Stimulated activated CD4-positive, alpha-beta T cell treated with anti-CD3 and anti-CD28 coated beads, Interleukin-1b, Interleukin-23, amount 100 ng/mL, for 24 hours (primary cell): Measurements from ENCODE around the gene PF4V1.

Source experiments
- DNase-seq, 4 experiments: peaks; one replicate each; pipeline ENCODE4 v3.0.0-alpha.2; 2020; ENCODE audit warnings: low read depth in 4 of 4, low spot score in 1 of 4

Gene PF4V1

DNA sequence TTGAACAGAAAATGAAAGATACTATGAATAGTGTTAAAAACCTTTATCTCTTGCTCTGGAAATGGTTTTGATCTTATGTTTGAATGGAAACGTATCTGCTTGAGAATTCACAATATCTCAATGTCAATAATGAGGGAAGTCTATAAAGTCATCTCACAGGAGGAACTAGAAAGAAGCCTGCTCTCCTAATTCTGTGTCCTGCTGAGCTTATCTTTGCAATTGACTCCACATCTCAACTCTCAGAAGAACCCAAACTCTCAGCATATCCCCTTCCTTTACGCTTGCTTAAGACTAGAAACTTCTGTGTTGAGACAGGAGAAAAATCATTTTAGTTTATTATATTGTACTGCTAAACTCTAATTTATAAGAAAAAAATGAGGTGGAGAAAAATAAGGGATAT, 8.3 kb upstream of the PF4V1 start:
- no peak for DNase-seq

DNA sequence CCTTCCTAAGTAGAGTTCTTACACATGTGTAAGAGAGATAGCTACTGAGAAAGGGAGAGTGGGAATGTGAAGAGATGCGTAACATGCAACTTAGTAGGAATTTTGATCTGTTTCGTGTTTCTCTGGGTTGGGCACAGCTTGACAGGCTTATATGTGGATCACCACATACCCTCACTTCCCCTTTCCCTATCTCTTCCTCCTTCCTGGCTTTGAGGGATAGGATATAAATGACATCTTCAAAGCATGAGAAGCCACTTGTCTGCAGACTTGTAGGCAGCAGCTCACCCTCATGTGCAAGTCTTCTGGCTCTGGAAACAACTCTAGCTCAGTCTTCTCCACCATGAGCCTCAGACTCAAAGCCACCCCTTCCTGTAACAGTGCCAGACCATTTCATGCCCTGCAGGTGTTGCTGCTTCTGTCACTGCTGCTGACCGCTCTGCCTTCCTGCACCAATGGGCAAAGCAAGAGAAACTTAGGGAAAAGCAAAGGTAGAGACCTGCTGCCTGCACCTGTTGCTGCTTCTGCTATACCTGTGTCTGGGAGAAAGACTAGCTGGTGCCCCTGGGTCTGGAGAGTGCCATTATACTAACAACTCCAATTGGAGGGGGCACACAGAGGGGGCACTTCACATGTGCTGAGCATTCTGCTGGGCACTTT, 5.4 kb upstream of the PF4V1 start:
- no peak for DNase-seq

GRCh38 chr4:73848183-73848777, 4.8 kb upstream of the PF4V1 start:
- no peak for DNase-seq

DNA sequence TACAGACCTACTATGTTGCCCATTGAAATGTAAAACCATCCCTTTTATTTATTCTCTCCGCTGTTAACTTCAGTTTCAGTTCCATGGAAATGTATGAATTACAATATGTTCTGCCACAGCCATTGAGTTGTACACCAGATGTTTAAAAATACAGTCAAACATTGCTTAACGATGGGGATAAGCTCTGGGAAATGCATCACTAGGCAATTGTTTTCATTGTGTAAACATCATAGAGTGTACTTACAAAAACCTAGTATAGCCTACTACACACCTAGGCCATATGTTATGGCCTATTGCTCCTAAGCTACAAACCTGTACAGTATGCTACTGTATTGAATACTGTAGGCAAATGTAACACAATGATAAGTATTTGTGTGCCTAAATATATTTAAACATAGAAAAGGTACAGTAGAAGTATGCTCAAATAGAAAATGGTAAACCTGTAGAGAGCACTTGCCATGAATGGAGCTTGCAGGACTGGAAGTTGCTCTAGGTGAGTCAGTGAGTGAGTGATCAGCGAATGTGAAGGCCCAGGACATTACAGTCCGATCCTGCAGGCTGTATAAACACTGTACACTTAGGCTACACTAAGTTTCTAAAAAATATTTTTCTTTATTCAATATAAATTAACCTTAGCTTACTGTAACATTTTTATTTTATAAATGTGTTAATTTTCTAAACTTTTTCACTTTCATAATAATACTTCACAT, 2.7 kb upstream of the PF4V1 start:
- no peak for DNase-seq

DNA sequence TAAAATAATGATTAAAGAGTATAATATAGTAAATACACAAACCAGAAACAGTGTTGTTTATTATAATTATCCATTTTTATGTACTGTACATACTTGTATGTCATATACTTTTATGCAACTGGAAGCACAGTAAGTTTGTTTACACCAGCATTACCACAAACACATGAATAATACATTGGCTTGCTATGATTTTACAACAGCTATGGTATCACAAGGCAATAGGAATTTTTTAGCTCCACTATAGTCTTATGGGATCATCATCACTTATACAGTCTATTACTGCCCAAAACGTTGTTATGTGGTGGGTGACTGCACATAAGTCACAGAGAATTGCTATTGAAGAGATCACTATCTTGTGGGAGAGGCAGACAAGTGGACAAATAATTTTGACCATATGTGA, 1.8 kb upstream of the PF4V1 start:
- DNase-seq, result no peak

DNA sequence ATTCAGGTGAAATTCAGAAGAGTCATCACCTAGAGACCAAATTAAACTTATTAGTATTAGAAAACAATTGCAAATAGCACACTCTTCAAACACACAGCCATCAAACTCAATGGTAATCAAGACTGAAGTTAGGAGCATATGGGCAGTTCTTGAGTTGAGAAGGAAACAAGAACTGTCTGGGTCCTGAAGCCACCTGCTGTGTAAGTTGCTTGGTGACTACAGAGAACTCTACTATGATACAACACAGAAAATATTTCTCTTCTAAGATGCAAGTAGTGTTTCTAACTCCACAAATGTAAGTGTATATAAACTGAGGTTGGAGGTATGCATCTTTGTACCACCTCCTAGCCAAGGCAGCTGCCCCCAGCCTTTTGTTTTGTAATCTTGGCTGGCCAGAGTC, 325 bp upstream of the PF4V1 start:
- no peak for DNase-seq

DNA sequence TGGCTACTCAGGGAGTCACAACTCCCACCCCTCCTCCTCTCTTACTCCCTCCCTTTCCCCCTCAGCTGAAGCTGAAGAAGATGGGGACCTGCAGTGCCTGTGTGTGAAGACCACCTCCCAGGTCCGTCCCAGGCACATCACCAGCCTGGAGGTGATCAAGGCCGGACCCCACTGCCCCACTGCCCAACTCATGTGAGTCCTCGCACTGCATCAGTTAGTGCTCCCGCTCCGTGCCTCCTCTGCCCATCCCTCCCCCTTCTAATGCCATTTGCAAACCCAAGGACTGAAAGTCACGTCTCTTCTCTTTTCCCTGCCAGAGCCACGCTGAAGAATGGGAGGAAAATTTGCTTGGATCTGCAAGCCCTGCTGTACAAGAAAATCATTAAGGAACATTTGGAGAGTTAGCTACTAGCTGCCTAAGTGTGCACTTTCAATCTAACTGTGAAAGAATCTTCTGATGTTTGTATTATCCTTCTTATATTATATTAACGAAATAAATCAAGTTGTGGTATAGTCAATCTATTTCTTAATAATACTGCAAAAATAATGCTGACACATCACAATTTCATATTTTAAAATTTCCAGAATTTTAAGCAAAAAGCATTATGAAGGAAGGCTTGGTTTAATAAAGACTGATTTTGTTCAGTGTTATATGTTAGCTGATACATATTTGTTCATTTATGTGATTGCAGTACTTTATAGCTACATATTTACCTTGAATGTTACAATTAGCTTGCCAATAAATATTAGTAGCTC, 800 bp downstream of the PF4V1 start:
- no peak for DNase-seq

GRCh38 chr4:73855406-73855805, 2.3 kb downstream of the PF4V1 start:
- DNase-seq, result no peak

DNA sequence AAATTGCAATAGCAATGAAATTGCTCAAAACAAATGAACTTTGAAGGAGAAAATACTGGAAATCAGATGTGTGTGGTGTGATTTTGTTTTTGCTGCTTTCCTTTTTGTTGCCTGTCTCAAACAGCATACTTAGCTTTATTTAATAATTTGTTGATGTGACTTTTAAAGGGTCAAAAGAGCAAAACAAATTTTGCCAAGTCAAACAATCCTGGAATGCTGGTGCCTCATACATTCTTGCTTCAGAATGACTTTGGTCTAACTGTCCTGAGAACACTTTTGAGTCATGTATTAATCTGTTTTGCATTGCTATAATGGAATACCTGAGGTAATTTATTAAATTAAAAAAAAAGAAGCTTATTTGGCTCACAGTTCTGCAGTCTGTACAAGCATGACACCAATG, 3.4 kb downstream of the PF4V1 start:
- no peak for DNase-seq

- no peak for DNase-seq
Observed at GRCh38 chr4:73859614-73860088, 6.6 kb downstream of the PF4V1 start.

- DNase-seq, result no peak
Observed at GRCh38 chr4:73860181-73860580, 7.1 kb downstream of the PF4V1 start.

- DNase-seq, result no peak
Observed at GRCh38 chr4:73860917-73861316, 7.8 kb downstream of the PF4V1 start.

- DNase-seq, result no peak
Observed at GRCh38 chr4:73862322-73862721, 9.2 kb downstream of the PF4V1 start.

DNA sequence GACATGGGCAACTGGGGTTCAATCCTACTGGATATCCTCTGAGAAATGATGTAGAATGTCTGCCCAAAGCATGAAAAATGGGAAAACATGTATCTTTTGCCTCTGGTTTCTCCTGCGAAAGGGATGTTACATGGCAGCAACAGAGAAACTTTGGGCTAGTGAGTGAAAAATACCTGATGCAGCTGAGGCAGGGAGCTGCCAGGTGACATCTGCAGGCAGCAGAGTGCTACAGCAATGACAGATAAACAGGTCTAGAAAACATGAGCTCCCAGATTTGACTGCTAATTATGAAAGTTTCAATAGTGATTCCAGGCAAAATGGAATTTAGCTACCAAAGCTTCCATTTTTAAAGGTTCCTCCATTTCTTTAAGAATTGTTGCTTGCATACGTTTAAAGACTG, 11.3 kb downstream of the PF4V1 start:
- no peak for DNase-seq

DNA sequence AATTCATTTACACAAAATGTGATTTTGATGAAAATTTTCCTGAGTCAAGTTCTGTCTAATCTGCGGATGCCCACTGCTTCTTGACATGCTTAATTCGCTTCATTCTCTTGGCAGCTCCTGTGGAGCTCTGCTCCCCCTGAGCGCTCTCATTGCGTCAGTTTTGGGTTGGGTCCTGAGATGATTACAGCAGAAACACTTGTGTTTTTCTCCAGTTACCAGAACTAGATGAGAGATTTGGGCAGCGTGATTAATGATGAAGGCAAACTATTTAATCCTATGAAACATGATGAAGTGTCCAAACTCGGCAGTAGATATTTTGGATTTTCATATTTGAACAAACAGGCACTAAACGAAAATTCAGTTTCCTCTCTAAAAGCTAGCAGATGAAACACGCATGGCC, 11.9 kb downstream of the PF4V1 start:
- no peak for DNase-seq

DNA sequence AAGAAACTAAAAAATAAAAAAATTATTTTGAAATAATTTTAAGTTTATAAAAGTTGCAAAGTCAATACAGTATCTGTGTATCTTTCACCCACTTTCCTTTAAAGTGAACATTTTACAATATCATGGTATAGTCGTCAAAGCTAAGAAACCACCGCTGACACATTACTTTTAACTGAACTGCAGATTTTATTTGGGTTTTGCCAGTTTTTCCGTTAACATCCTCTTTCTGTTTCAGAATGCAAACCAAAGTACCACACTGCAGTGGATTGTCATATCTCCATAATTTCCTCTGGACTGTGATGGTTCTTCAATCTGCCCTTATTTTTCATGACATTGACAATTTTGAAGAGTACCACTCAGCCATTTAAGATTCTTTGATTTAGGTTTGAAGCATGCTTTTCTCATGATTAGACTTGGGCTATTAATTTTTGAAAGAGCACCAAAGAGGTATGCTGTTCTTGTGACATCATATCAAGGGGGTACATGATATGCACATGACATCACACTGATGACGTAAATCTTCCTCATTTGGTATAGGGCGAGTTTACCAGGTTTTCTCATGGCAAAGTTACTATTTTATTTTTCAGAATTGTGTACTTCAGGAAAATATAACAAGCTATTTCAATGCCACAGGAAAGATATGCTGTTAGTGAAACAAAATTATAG, 12.5 kb downstream of the PF4V1 start:
- DNase-seq, result no peak

GRCh38 chr4:73866246-73866645, 13.2 kb downstream of the PF4V1 start:
- no peak for DNase-seq

- DNase-seq, result no peak
Observed at GRCh38 chr4:73867783-73868182, 14.7 kb downstream of the PF4V1 start.

- DNase-seq, result no peak
Observed at GRCh38 chr4:73868206-73869129, 15.4 kb downstream of the PF4V1 start.
